Thyroid gland (tissue), 4 donors: Measurements from ENCODE around the gene RFX4. TPM values are rescaled to one million over a fixed set of nuclear protein-coding genes. Genes with fewer than 3 reads are reported as not detected.

ENCODE experiments used
- DNase-seq, 2 donors: peaks; one replicate each; pipeline ENCODE4 v3.0.0-alpha.2; 2019
- H3K27ac ChIP-seq, 3 donors: fragments of 200-600 bp; sonication (generic); 1 replicate in 2 of 3; 2 replicates in 1 of 3; pipeline ENCODE4 v1.5.1; 2016 to 2019; ENCODE audit warnings: mild to moderate bottlenecking in 1 of 3, moderate library complexity in 1 of 3
- H3K27me3 ChIP-seq: fragments of 200-600 bp; sonication (generic); one replicate; pipeline ENCODE4 v1.5.1; 2019
- H3K36me3 ChIP-seq, 2 donors: fragments of 200-600 bp; sonication (generic); one replicate each; pipeline ENCODE4 v1.5.1; 2016 to 2019
- H3K4me1 ChIP-seq, 2 donors: fragments of 200-600 bp; sonication (generic); one replicate each; pipeline ENCODE4 v1.5.1; 2017 to 2019
- H3K4me3 ChIP-seq, 3 donors: fragments of 200-600 bp; sonication (generic); replicated peaks in 1 of 3; 1 replicate in 2 of 3; 2 replicates in 1 of 3; pipeline ENCODE4 v1.5.1; 2016; ENCODE audit warnings: mild to moderate bottlenecking in 1 of 3
- H3K9me3 ChIP-seq: fragments of 200-600 bp; sonication (generic); one replicate; pipeline ENCODE4 v1.5.1; 2017
- CTCF ChIP-seq, 6 experiments: fragments of 200-600 bp in 3 of 6; fragments of 450-650 bp in 3 of 6; sonication (generic) in 3 of 6; IDR thresholded peaks; one replicate each; pipeline ENCODE4 v1.5.1; 2016 to 2019; ENCODE audit warnings: antibody characterized with exemption in 6 of 6, mild to moderate bottlenecking in 2 of 6, inconsistent platforms in 1 of 6, moderate library complexity in 1 of 6
- POLR2A ChIP-seq, 2 donors: fragments of 450-650 bp; IDR thresholded peaks; one replicate each; pipeline ENCODE4 v1.6.1; 2017; ENCODE audit warnings: antibody characterized with exemption in 2 of 2, mild to moderate bottlenecking in 2 of 2, moderate library complexity in 1 of 2
- WGBS, 2 donors: methylation state at CpG; one replicate each; pipeline ENCODE4 v1.1.5; 2017; 5-methylcytosine and 5-hydroxymethylcytosine counted together
- intact Hi-C: fragments of 100-400 bp; cut with DNase I; formaldehyde crosslinking; loops from one replicate; pipeline ENCODE4 v1.15.1; 2023
- total RNA-seq, 4 donors: library from RNA; depleted of rRNA; stranded (reverse); fragments of >200 nt; gene quantifications; one replicate each; pipeline ENCODE4 v1.2.3, GENCODE V29; 2016

The RFX4 gene
- total RNA-seq, 4 donors from 2014 or later, result 0.27 to 0.45 TPM; not detected in 2

DNA sequence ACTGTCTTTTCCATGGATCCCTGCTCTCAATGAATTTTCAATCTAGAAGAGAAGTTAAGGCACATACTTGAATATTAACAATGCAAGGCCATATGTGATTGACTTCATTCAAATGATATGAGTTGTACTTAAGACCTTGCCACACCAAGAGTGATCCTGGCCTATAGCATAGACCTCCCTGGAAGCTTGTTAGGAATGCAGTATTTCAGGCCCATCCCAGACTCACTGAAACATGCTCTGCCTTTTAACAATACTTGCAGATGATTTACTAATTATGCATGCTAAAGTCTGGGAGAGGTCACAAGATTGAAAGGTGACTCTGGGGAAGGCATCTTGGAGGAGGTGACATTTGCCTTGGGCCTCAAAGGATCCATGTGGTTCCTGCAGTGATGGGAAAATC is 43.2 kb downstream of the RFX4 start:
- H3K9me3 ChIP-seq, result no peaks in the 10 kb centered on the region
- no peak for DNase-seq

GRCh38 chr12:106629797-106630659 is 47.2 kb downstream of the RFX4 start:
- Histone ChIP-seq H3K4me1 (no peaks in the 10 kb centered on the region), H3K9me3 (no peaks in the 10 kb centered on the region), H3K27ac (no peak overlapping the region), H3K27me3 (no peaks in the 10 kb centered on the region), H3K36me3 (no peaks in the 10 kb centered on the region), H3K4me3 (no peak overlapping the region)
- intact Hi-C loops, result no loop called here
- no peak for DNase-seq
- TF ChIP-seq POLR2A (IDR thresholded peaks at IDR 0.05) (no peak), CTCF (IDR thresholded peaks at IDR 0.05) (no peak)
- 66 to 77% methylated on average over 12 of the region's 12 CpGs for WGBS, 2 donors

More for the DNA sequence above, 43.2 kb downstream of the RFX4 start:
- no peak overlapping the region for H3K27ac ChIP-seq
- H3K36me3 ChIP-seq, result no peaks in the 10 kb centered on the region
- TF ChIP-seq CTCF (IDR thresholded peaks at IDR 0.05) (no peak), POLR2A (IDR thresholded peaks at IDR 0.05) (no peak)
- no peak overlapping the region for H3K4me3 ChIP-seq
- intact Hi-C loops, result no loop called here
- H3K27me3 ChIP-seq, result no peaks in the 10 kb centered on the region
- H3K4me1 ChIP-seq, result no peaks in the 10 kb centered on the region

- TF ChIP-seq POLR2A (IDR thresholded peaks at IDR 0.05) (no peak), CTCF (IDR thresholded peaks at IDR 0.05) (no peak)
- DNase-seq, result no peak
- intact Hi-C loops, result no loop called here
- H3K9me3 ChIP-seq, result no peaks in the 10 kb centered on the region
- H3K4me1 ChIP-seq, result no peaks in the 10 kb centered on the region
- no peak overlapping the region for H3K27ac ChIP-seq
- 70 to 94% methylated on average over 3 of the region's 3 CpGs for WGBS, 2 donors
- no peak overlapping the region for H3K4me3 ChIP-seq
- no peaks in the 10 kb centered on the region for H3K36me3 ChIP-seq
- no peaks in the 10 kb centered on the region for H3K27me3 ChIP-seq
Measured at GRCh38 chr12:106631150-106631549, 48.3 kb downstream of the RFX4 start.

- Histone ChIP-seq H3K4me3 (no peak overlapping the region), H3K9me3 (no peaks in the 10 kb centered on the region), H3K27ac (no peak overlapping the region), H3K27me3 (no peaks in the 10 kb centered on the region), H3K36me3 (no peaks in the 10 kb centered on the region), H3K4me1 (no peaks in the 10 kb centered on the region)
- 78 to 82% methylated on average over 2 of the region's 2 CpGs for WGBS, 2 donors
- DNase-seq, result no peak
- intact Hi-C loops, result no loop called here
- TF ChIP-seq CTCF (IDR thresholded peaks at IDR 0.05) (no peak), POLR2A (IDR thresholded peaks at IDR 0.05) (no peak)
Measured at GRCh38 chr12:106631797-106632196, 49.0 kb downstream of the RFX4 start.

GRCh38 chr12:106632797-106633450 is 50.1 kb downstream of the RFX4 start:
- WGBS, 2 donors, result 92% methylated on average over 7 of the region's 7 CpGs
- Histone ChIP-seq H3K27me3 (no peaks in the 10 kb centered on the region), H3K4me1 (no peaks in the 10 kb centered on the region), H3K27ac (no peak overlapping the region), H3K4me3 (no peak overlapping the region), H3K9me3 (no peaks in the 10 kb centered on the region), H3K36me3 (no peaks in the 10 kb centered on the region)
- DNase-seq, result no peak
- TF ChIP-seq CTCF (IDR thresholded peaks at IDR 0.05) (no peak), POLR2A (IDR thresholded peaks at IDR 0.05) (no peak)
- intact Hi-C loops, result no loop called here
